HepG2 (cell line): Measurements from ENCODE around the gene TSKU. TPM values are rescaled to one million over a fixed set of nuclear protein-coding genes. Genes with fewer than 3 reads are reported as not detected.
A peak's percentile ranks its signal among the peaks of the same experiment; 100 is the strongest.

Source experiments
- ATAC-seq: fragments of 200-7000 bp; cut with Tn5 transposase; 3 replicates; pipeline ENCODE4 v1.9.1; 2020; ENCODE audit warnings: mild to moderate bottlenecking, moderate library complexity
- BruUV-seq: library from RNA; stranded (reverse); fragments of 400-500 nt; replicated peaks from 2 replicates; lab custom pipeline; 2021; lab: Mats Ljungman, UMichigan
- CTCF ChIA-PET: fragments of 300-600 bp; formaldehyde crosslinking; extraction: SDS; loops from one replicate; lab custom pipeline; 2021; ENCODE audit warnings: low total read pairs, inconsistent platforms, low intra/inter-chr PET ratio; lab: Yijun Ruan, JAX
- POLR2A ChIA-PET: fragments of 350-600 bp; sonication (Branson Sonifier 250); formaldehyde crosslinking; loops from one replicate; lab custom pipeline; 2020; ENCODE audit warnings: antibody characterized with exemption, inconsistent platforms; lab: Yijun Ruan, JAX
- DNase-seq: peaks from one replicate; pipeline ENCODE4 v3.0.0-alpha.2; 2015; ENCODE audit warnings: low spot score
- FAIRE-seq: peaks from 3 replicates; lab custom pipeline; 2011; peaks lifted over from hg19 to GRCh38; lab: Jason Lieb, UNC
- H2AFZ ChIP-seq: one replicate; pipeline ENCODE4 v1.6.1; 2011; ENCODE audit warnings: low read length, inconsistent platforms
- H3K27ac ChIP-seq: fragments of 300-600 bp; 3 replicates; pipeline ENCODE4 v1.8.0; 2011; ENCODE audit warnings: mixed run types, mild to moderate bottlenecking, mixed read lengths, low read length, inconsistent platforms; ENCODE audit not compliant: insufficient read depth; ENCODE audit errors: extremely low read length
- H3K27me3 ChIP-seq, 2 experiments: fragments of 200-600 bp in 1 of 2; 2 replicates in 1 of 2; 3 replicates in 1 of 2; pipeline versions ENCODE4 v1.6.0 to v1.8.0; 2011; ENCODE audit warnings: low read length in 2 of 2, mild to moderate bottlenecking in 2 of 2, moderate library complexity in 2 of 2, inconsistent platforms in 1 of 2; ENCODE audit not compliant: insufficient read depth in 2 of 2, control insufficient read depth in 1 of 2
- H3K36me3 ChIP-seq, 2 experiments: fragments of 200-600 bp in 1 of 2; replicated peaks in 1 of 2; 2 replicates in 1 of 2; 3 replicates in 1 of 2; pipeline versions ENCODE4 v1.5.1 to v1.8.0; 2011; ENCODE audit warnings: low read length in 2 of 2, inconsistent platforms in 1 of 2; ENCODE audit not compliant: insufficient read depth in 2 of 2, control insufficient read depth in 1 of 2
- H3K4me1 ChIP-seq: 2 replicates; pipeline ENCODE4 v1.5.1; 2012; ENCODE audit warnings: low read length, inconsistent platforms; ENCODE audit not compliant: insufficient read depth
- H3K4me2 ChIP-seq: 2 replicates; pipeline ENCODE4 v1.6.0; 2011; ENCODE audit warnings: low read depth, low read length, inconsistent platforms
- H3K4me3 ChIP-seq, 3 experiments: fragments of 200-600 bp in 1 of 3; sonication (generic), shearing (Covaris generic) in 1 of 3; replicated peaks in 1 of 3; 2 replicates each; pipeline ENCODE4 v1.5.1; 2011 to 2016; ENCODE audit warnings: low read length in 3 of 3, inconsistent platforms in 2 of 3, low read depth in 2 of 3, mild to moderate bottlenecking in 2 of 3, control low read depth in 1 of 3, mixed read lengths in 1 of 3; ENCODE audit not compliant: insufficient read depth in 1 of 3
- H3K79me2 ChIP-seq: one replicate; pipeline ENCODE4 v1.6.1; 2011; ENCODE audit warnings: low read length, inconsistent platforms; ENCODE audit not compliant: insufficient read depth
- H3K9ac ChIP-seq: 2 replicates; pipeline ENCODE4 v1.6.0; 2011; ENCODE audit warnings: mild to moderate bottlenecking, low read depth, low read length, inconsistent platforms; ENCODE audit not compliant: insufficient read depth
- H3K9me3 ChIP-seq: 2 replicates; pipeline ENCODE4 v1.5.1; 2012; ENCODE audit warnings: mild to moderate bottlenecking, low read length
- H4K20me1 ChIP-seq: 2 replicates; pipeline ENCODE4 v1.6.0; 2011; ENCODE audit warnings: inconsistent platforms, mild to moderate bottlenecking, low read length, moderate library complexity; ENCODE audit not compliant: insufficient read depth
- BCL6 ChIP-seq: IDR thresholded peaks from 2 replicates; pipeline ENCODE4 v1.6.1; 2016; ENCODE audit warnings: missing genetic modification reagents, missing compliant biosample characterization
- MAFK ChIP-seq, 2 experiments: IDR thresholded peaks in 1 of 2; conservative IDR thresholded peaks in 1 of 2; 2 replicates each; pipeline ENCODE4 v1.6.1; 2011; ENCODE audit warnings: improper control_type of control experiment in 2 of 2, low read length in 2 of 2
- RFX1 ChIP-seq: fragments of 450-650 bp; IDR thresholded peaks from 2 replicates; pipeline ENCODE4 v1.6.1; 2017
- ZBTB33 ChIP-seq: sonication (generic); formaldehyde crosslinking; IDR thresholded peaks from 2 replicates; pipeline ENCODE4 v1.4.0; 2020; ENCODE audit warnings: missing genetic modification reagents
- ZIK1 ChIP-seq: sonication (generic); formaldehyde crosslinking; IDR thresholded peaks from 2 replicates; pipeline ENCODE4 v1.5.0; 2020; ENCODE audit warnings: mild to moderate bottlenecking, low read depth, missing genetic modification reagents, borderline replicate concordance
- ZNF768 ChIP-seq: sonication (generic); formaldehyde crosslinking; IDR thresholded peaks from 2 replicates; pipeline ENCODE4 v1.4.0; 2020; ENCODE audit warnings: missing genetic modification reagents
- WGBS: methylation state at CpG from one replicate; pipeline ENCODE4 v1.1.6; 2017; ENCODE audit warnings: low lambda C conversion rate; 5-methylcytosine and 5-hydroxymethylcytosine counted together
- in situ Hi-C: cut with HindIII; loops from 2 replicates; pipeline ENCODE4 v1.10.0; 2017; ENCODE audit warnings: low pct_unique_long_range_greater_than_20kb; ENCODE audit not compliant: extremely low pct_ligation_motif_present
- intact Hi-C: fragments of 100-400 bp; cut with micrococcal nuclease; formaldehyde crosslinking; loops from one replicate; pipeline ENCODE4 v1.10.0; 2022; ENCODE audit not compliant: unreplicated experiment
- polyA plus RNA-seq, 8 experiments: library from polyadenylated mRNA; depleted of rRNA in 3 of 8; stranded (reverse) in 7 of 8; unstranded in 1 of 8; fragments of >200 nt; fragmentation: Illumina TruSeq in 4 of 8; extraction: Trizol in 4 of 8; gene quantifications; 2 replicates each; pipeline versions ENCODE4 v1.2.1 to v1.2.3, GENCODE V29; 2011 to 2016; ENCODE audit warnings: low read depth in 4 of 8, missing spikeins in 1 of 8, mixed read lengths in 1 of 8; ENCODE audit not compliant: insufficient read depth in 1 of 8
- total RNA-seq, 5 experiments: library from RNA; depleted of rRNA; stranded (reverse); fragments of >200 nt; fragmentation: Illumina TruSeq; extraction: Trizol; gene quantifications; 2 replicates each; pipeline ENCODE4 v1.2.3, GENCODE V29; 2016; ENCODE audit warnings: low read depth in 1 of 5

Gene TSKU
- total and polyA plus RNA-seq, 2 of the 13 experiments (the other 11 are each of a cell fraction or from before 2014, with no cell fraction given) = 20.3 to 21.4 TPM

- no peak overlapping the region for H3K27ac ChIP-seq
- peaks cover 81% of the 10 kb centered on the region for H3K79me2 ChIP-seq
- 91% methylated on average over 4 of the region's 4 CpGs for WGBS
- CTCF ChIA-PET = no interaction called here
- peaks cover 74% of the 10 kb centered on the region for H3K4me1 ChIP-seq
- DNase-seq (no peak), ATAC-seq (no peak), FAIRE-seq (no peak)
- in situ Hi-C loops = no loop called here
- peaks cover 43% of the 10 kb centered on the region for H4K20me1 ChIP-seq
- POLR2A ChIA-PET = interaction anchor here (4.7 kb wide), 1 partner anchor 17 kb away, joined by 39 read pairs; no protein-coding TSS in a partner anchor
- TF ChIP-seq BCL6 (CRISPR knock-in tag) (no peak), MAFK (conservative IDR thresholded peaks at IDR 0.05 in 1 of 2, IDR thresholded peaks at IDR 0.05 in 1 of 2; ENCODE audit: low read length in 2 of 2) (peak; percentile 36 to 54; a peak in 3 of 4 replicates)
- H3K4me2 ChIP-seq = peak overlapping the region; percentile 8; the same call in 1 of the 2 replicates
- BruUV-seq = no TSS peak
- no peaks in the 10 kb centered on the region for H3K9me3 ChIP-seq
- no peak overlapping the region for H2AFZ ChIP-seq
- H3K36me3 ChIP-seq = no peaks in the 10 kb centered on the region; a peak in 3 of 5 replicates
- intact Hi-C loops = loop anchor here (10.0 kb wide), 1 partner anchor 972 kb away; the partner anchor contains the start of gene UVRAG
- no peak overlapping the region; a peak in 1 of 6 replicates for H3K4me3 ChIP-seq
- H3K9ac ChIP-seq = no peak overlapping the region
- no peaks in the 10 kb centered on the region for H3K27me3 ChIP-seq
Measured at GRCh38 chr11:76786441-76787014, 3.4 kb downstream of the TSKU start.

GRCh38 chr11:76787271-76787670 is 4.1 kb downstream of the TSKU start:
- no peak overlapping the region for H3K4me3 ChIP-seq
- peaks cover 82% of the 10 kb centered on the region for H3K79me2 ChIP-seq
- no peak for FAIRE-seq
- H3K9me3 ChIP-seq = no peaks in the 10 kb centered on the region
- H3K9ac ChIP-seq = no peak overlapping the region
- intact Hi-C loops = loop anchor here (10.0 kb wide), 1 partner anchor 972 kb away; the partner anchor contains the start of gene UVRAG
- 91% methylated on average over 4 of the region's 4 CpGs for WGBS
- in situ Hi-C loops = no loop called here
- no TSS peak for BruUV-seq
- no peaks in the 10 kb centered on the region; a peak in 3 of 5 replicates for H3K36me3 ChIP-seq
- ChIA-PET POLR2A (interaction anchor here (1.3 to 4.7 kb wide), 3 partner anchors 14 to 21 kb away, joined by 5 to 39 read pairs (median 8); no protein-coding TSS in a partner anchor), CTCF (no interaction called here)
- TF ChIP-seq ZIK1 (CRISPR knock-in tag) (0 out of 2 replicates have a peak, but pooled peaks have one; percentile 9), ZNF768 (CRISPR knock-in tag) (peak; percentile 85), RFX1 (no peak), ZBTB33 (CRISPR knock-in tag) (0 out of 2 replicates have a peak, but pooled peaks have one; percentile 43)
- peaks cover 76% of the 10 kb centered on the region for H3K4me1 ChIP-seq
- H3K4me2 ChIP-seq = peak overlapping the region; percentile 57
- ATAC-seq = no peak
- peaks cover 43% of the 10 kb centered on the region for H4K20me1 ChIP-seq
- peak overlapping the region; percentile 54 for H3K27ac ChIP-seq
- no peak overlapping the region for H2AFZ ChIP-seq
- DNase-seq = no peak
- H3K27me3 ChIP-seq = no peaks in the 10 kb centered on the region
